Activated B cell treated with CpG ODN at 0.5 μM for 24 hours (primary cell): ENCODE results near the gene SP2. TPM values are rescaled to one million over a fixed set of nuclear protein-coding genes. Genes with fewer than 3 reads are reported as not detected.

Experiments used
- ATAC-seq: fragments of 200-7000 bp; cut with Tn5 transposase; one replicate; pipeline ENCODE4 v1.10.0; 2021; ENCODE audit warnings: low read depth, mild to moderate bottlenecking, moderate library complexity
- CTCF ChIA-PET: fragments of 350-600 bp; sonication (Branson Sonifier 250); formaldehyde crosslinking; loops from one replicate; lab custom pipeline; 2021; ENCODE audit warnings: antibody characterized with exemption; lab: Charles Lee
- POLR2A ChIA-PET: fragments of 350-600 bp; sonication (Branson Sonifier 250); formaldehyde crosslinking; loops from one replicate; lab custom pipeline; 2021; ENCODE audit warnings: antibody characterized with exemption; lab: Charles Lee
- DNase-seq: peaks from one replicate; pipeline ENCODE4 v3.0.0; 2022
- H3K27ac Mint-ChIP-seq: one replicate; pipeline ENCODE4 v1.8.0; 2020; ENCODE audit warnings: mixed read lengths
- H3K27me3 Mint-ChIP-seq: one replicate; pipeline ENCODE4 v1.8.0; 2021; ENCODE audit warnings: mixed read lengths
- H3K36me3 Mint-ChIP-seq: one replicate; pipeline ENCODE4 v1.8.0; 2021; ENCODE audit warnings: low read depth, mixed read lengths
- H3K4me1 Mint-ChIP-seq: one replicate; pipeline ENCODE4 v1.8.0; 2021; ENCODE audit warnings: mixed read lengths
- H3K4me3 Mint-ChIP-seq: one replicate; pipeline ENCODE4 v1.8.0; 2020; ENCODE audit warnings: mild to moderate bottlenecking, mixed read lengths
- H3K9me3 Mint-ChIP-seq: one replicate; pipeline ENCODE4 v1.8.0; 2020; ENCODE audit warnings: mixed read lengths
- intact Hi-C: fragments of 100-400 bp; cut with micrococcal nuclease; formaldehyde crosslinking; loops from one replicate; pipeline ENCODE4 v1.15.1; 2024
- total RNA-seq: library from RNA; stranded (reverse); gene quantifications from 2 replicates; pipeline ENCODE4 v1.2.3, GENCODE V29; 2022
- TF ChIP-seq, protein P1 (sequence below): fragments of 200-600 bp; IDR thresholded peaks from one replicate; pipeline ENCODE4 v1.8.0; 2022; ENCODE audit warnings: antibody characterized with exemption, mild to moderate bottlenecking

Gene SP2
- total RNA-seq, 1 donor from 2014 or later, result 28.5 TPM

DNA sequence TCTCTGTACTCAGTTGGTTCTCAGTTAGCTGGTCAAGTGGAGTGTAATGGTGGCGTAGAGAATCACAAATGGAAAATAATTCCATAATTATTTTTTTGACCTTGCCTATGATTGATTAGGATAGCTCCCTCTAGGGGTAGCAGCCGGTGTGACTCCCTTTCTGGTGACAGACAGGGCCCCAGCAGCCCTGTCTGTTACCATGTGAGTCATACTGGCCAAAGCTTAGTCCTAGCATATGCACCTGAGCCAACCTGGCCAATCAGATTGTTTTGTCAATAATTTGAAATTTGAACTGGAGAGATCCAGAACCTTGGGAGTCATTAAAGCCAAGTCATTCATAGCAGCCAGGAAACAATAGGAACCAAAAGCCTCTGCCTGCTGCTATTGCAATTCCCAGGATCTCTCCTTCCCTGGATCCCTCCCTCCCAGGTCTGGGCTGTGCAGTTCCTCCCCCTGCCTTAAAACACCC lies 50.9 kb downstream of the SP2 start:
- H3K4me3 Mint-ChIP-seq, result no peak overlapping the region
- no peaks in the 10 kb centered on the region for H3K27me3 Mint-ChIP-seq
- ChIA-PET CTCF (interaction anchor here (0.7 to 1.8 kb wide), 11 partner anchors 9 to 155 kb away, joined by 3 to 9 read pairs (median 3); partner anchors contain the start of gene CDK5RAP3), POLR2A (interaction anchor here (0.6 to 1.2 kb wide), 7 partner anchors 23 to 108 kb away, joined by 3 to 14 read pairs (median 3); partner anchors contain the start of genes CDK5RAP3, SCRN2 and SP2)
- H3K9me3 Mint-ChIP-seq, result no peaks in the 10 kb centered on the region
- H3K36me3 Mint-ChIP-seq, result peaks cover 38% of the 10 kb centered on the region
- DNase-seq, result peak; percentile 50
- peaks cover 44% of the 10 kb centered on the region for H3K4me1 Mint-ChIP-seq
- TF ChIP-seq, protein P1, sequence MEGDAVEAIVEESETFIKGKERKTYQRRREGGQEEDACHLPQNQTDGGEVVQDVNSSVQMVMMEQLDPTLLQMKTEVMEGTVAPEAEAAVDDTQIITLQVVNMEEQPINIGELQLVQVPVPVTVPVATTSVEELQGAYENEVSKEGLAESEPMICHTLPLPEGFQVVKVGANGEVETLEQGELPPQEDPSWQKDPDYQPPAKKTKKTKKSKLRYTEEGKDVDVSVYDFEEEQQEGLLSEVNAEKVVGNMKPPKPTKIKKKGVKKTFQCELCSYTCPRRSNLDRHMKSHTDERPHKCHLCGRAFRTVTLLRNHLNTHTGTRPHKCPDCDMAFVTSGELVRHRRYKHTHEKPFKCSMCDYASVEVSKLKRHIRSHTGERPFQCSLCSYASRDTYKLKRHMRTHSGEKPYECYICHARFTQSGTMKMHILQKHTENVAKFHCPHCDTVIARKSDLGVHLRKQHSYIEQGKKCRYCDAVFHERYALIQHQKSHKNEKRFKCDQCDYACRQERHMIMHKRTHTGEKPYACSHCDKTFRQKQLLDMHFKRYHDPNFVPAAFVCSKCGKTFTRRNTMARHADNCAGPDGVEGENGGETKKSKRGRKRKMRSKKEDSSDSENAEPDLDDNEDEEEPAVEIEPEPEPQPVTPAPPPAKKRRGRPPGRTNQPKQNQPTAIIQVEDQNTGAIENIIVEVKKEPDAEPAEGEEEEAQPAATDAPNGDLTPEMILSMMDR, result peak; percentile 79
- peak; percentile 91 for ATAC-seq
- H3K27ac Mint-ChIP-seq, result no peak overlapping the region
- intact Hi-C loops, result no loop called here

DNA sequence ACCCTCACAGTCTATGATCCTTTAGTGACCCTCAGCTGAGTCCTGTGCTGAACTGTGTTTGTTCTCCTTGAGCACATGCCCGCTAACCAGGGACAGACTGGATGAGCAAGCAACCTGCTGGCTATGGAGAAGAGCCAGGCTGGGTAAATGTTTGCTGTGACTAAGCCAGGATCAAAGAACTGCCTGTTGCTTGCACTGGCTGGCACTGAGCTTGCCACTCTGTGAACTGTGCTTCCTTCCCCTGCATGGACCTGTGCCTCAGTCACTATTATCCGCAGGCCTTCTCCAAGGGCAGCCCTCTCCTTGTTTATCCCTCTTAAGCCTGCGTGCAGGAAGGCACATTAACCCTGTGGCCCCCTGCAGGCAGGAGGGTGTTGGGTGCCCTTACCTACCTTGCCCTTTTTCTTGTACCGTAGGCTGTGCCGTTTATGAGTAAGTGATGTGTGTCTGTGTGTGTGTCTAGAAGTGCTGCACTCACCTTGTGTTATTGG lies 52.7 kb downstream of the SP2 start:
- TF ChIP-seq, protein P1, result no peak
- peak overlapping the region; percentile 72 for H3K4me3 Mint-ChIP-seq
- intact Hi-C loops, result loop anchor here (1.0 to 2.0 kb wide), 4 partner anchors 22 to 126 kb away; no protein-coding TSS in a partner anchor
- POLR2A ChIA-PET, result interaction anchor here (3.3 kb wide), 1 partner anchor 22 kb away, joined by 18 read pairs; the partner anchor contains the start of gene CDK5RAP3
- no peak for ATAC-seq
- no peaks in the 10 kb centered on the region for H3K27me3 Mint-ChIP-seq
- H3K9me3 Mint-ChIP-seq, result no peaks in the 10 kb centered on the region
- H3K36me3 Mint-ChIP-seq, result peaks cover 36% of the 10 kb centered on the region
- peaks cover 33% of the 10 kb centered on the region for H3K4me1 Mint-ChIP-seq
- H3K27ac Mint-ChIP-seq, result peak overlapping the region; percentile 62
- no peak for DNase-seq
- CTCF ChIA-PET, result interaction anchor here (0.7 to 4.9 kb wide), 10 partner anchors 7 to 124 kb away, joined by 3 to 60 read pairs (median 5); partner anchors contain the start of genes CDK5RAP3, PNPO and SCRN2

DNA sequence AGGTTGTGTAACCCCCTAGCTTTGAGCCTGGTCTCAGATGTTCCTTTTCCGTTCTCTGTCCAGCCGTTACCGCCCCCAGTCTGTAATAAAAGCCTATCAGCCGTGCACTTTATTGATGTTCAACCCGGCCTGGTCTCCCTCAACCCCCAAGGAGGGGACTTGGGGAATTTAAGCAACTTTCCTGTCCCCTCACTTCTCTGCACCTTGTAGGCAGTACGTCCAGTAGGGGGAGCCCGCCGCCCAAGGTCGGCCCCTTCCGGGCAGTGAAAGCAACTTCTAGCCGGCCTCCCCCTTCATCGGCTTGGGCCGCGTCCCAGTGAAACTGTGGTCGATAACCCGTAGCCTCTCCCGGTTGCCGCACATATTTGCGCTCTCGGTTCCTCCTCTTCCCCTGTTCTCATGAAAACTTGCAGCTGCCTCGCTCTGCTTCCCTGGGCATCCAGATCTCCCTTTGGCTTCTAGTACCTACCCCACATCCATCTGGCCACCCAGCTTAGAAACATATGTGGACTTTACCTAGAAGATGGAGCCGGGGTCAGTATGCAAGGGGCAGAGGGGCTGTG lies 53.2 kb downstream of the SP2 start:
- H3K4me1 Mint-ChIP-seq, result peaks cover 33% of the 10 kb centered on the region
- peaks cover 36% of the 10 kb centered on the region for H3K36me3 Mint-ChIP-seq
- H3K27ac Mint-ChIP-seq, result peak overlapping the region; percentile 62
- ATAC-seq, result peak; percentile 80
- CTCF ChIA-PET, result interaction anchor here (0.7 to 4.9 kb wide), 11 partner anchors 8 to 124 kb away, joined by 3 to 60 read pairs (median 4); partner anchors contain the start of genes CDK5RAP3, PNPO and SCRN2
- POLR2A ChIA-PET, result interaction anchor here (0.6 to 3.3 kb wide), 4 partner anchors 8 to 54 kb away, joined by 4 to 18 read pairs (median 8); partner anchors contain the start of genes CDK5RAP3 and PNPO
- TF ChIP-seq, protein P1, result peak; percentile 78
- no peaks in the 10 kb centered on the region for H3K27me3 Mint-ChIP-seq
- no peaks in the 10 kb centered on the region for H3K9me3 Mint-ChIP-seq
- peak overlapping the region; percentile 72 for H3K4me3 Mint-ChIP-seq
- peak; percentile 76 for DNase-seq
- intact Hi-C loops, result loop anchor here (1.0 to 2.0 kb wide), 4 partner anchors 21 to 125 kb away; no protein-coding TSS in a partner anchor

DNA sequence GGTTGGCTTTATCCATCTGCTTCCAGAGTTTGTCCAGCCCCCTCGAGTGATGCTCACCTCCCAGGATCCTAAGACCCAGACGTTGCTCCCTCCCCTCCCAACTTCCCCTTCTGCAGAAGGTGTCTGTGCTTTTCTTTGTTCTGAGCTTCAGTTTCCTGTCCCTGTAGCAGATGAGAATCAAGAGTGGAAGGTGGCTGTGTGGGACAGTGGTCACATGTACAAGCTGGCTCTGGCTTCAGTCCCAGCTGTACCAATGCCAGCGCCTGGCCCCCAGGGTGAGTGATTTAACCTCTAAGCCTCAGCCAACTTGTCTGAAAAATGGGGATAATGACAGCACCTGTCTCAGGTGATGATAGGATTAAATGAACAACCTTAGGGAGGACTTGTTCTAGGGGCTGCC lies 53.9 kb downstream of the SP2 start:
- DNase-seq, result no peak
- ATAC-seq, result no peak
- CTCF ChIA-PET, result interaction anchor here (1.4 to 4.9 kb wide), 7 partner anchors 8 to 109 kb away, joined by 4 to 60 read pairs (median 8); partner anchors contain the start of genes CDK5RAP3, PNPO and SCRN2
- TF ChIP-seq, protein P1, result no peak
- Mint-ChIP-seq H3K36me3 (peaks cover 30% of the 10 kb centered on the region), H3K27ac (no peak overlapping the region), H3K4me1 (peaks cover 31% of the 10 kb centered on the region), H3K4me3 (no peak overlapping the region), H3K9me3 (no peaks in the 10 kb centered on the region), H3K27me3 (no peaks in the 10 kb centered on the region)
- intact Hi-C loops, result loop anchor here (1.0 to 2.0 kb wide), 4 partner anchors 20 to 124 kb away; no protein-coding TSS in a partner anchor
- POLR2A ChIA-PET, result interaction anchor here (0.5 to 3.3 kb wide), 5 partner anchors 9 to 165 kb away, joined by 4 to 18 read pairs (median 7); partner anchors contain the start of genes CDK5RAP3 and PNPO
